NCI-H146 treated with DMSO at 0.1 percent for 48 hours (cell line): Measurements from ENCODE around the gene SMIM14.
"Not testable (repeated sequence)": the region's sequence is repeated elsewhere in the genome, so short reads cannot be mapped to it uniquely, and the experiment has no call there.

ENCODE experiments used
- DNase-seq: peaks from one replicate; lab custom pipeline; 2025; ENCODE audit not compliant: unreplicated experiment; lab: John Stamatoyannopoulos, UW

SMIM14 gene

GRCh38 chr4:39648213-39648612 is 9.5 kb upstream of the SMIM14 start:
- no peak for DNase-seq

GRCh38 chr4:39642885-39643552 is 4.4 kb upstream of the SMIM14 start:
- DNase-seq, result no peak

GRCh38 chr4:39641451-39641850 is 2.8 kb upstream of the SMIM14 start:
- no peak for DNase-seq

- DNase-seq, result no peak
Observed at GRCh38 chr4:39637586-39638353, 895 bp downstream of the SMIM14 start.

GRCh38 chr4:39637221-39637585 is 1.5 kb downstream of the SMIM14 start:
- no peak for DNase-seq

GRCh38 chr4:39636531-39637184 is 2.0 kb downstream of the SMIM14 start:
- no peak for DNase-seq

- DNase-seq, result no peak
Observed at GRCh38 chr4:39635023-39635422, 3.6 kb downstream of the SMIM14 start.

GRCh38 chr4:39631700-39632079 is 7.0 kb downstream of the SMIM14 start:
- DNase-seq, result no peak

- DNase-seq, result no peak
Observed at GRCh38 chr4:39627413-39627812, 11.3 kb downstream of the SMIM14 start.

GRCh38 chr4:39626913-39627312 is 11.8 kb downstream of the SMIM14 start:
- DNase-seq, result no peak

GRCh38 chr4:39626261-39626660 is 12.4 kb downstream of the SMIM14 start:
- DNase-seq, result no peak

GRCh38 chr4:39621582-39621981 is 17.1 kb downstream of the SMIM14 start:
- DNase-seq, result no peak

- DNase-seq, result no peak
Observed at GRCh38 chr4:39620551-39621313, 17.9 kb downstream of the SMIM14 start.

- DNase-seq, result no peak
Observed at GRCh38 chr4:39617534-39617933, 21.1 kb downstream of the SMIM14 start.

- DNase-seq, result no peak
Observed at GRCh38 chr4:39616651-39617050, 22.0 kb downstream of the SMIM14 start.

- not testable (repeated sequence) for DNase-seq
Observed at GRCh38 chr4:39616112-39616511, 22.6 kb downstream of the SMIM14 start.

GRCh38 chr4:39614487-39615162 is 24.0 kb downstream of the SMIM14 start:
- DNase-seq, result no peak

GRCh38 chr4:39613093-39613656 is 25.5 kb downstream of the SMIM14 start:
- no peak for DNase-seq

GRCh38 chr4:39609454-39609931 is 29.2 kb downstream of the SMIM14 start:
- no peak for DNase-seq

GRCh38 chr4:39608451-39608850 is 30.2 kb downstream of the SMIM14 start:
- no peak for DNase-seq
